H4 (cell line): Measurements from ENCODE around the gene TRIP13. TPM values are rescaled to one million over a fixed set of nuclear protein-coding genes. Genes with fewer than 3 reads are reported as not detected.
"Not testable (repeated sequence)": the region's sequence is repeated elsewhere in the genome, so short reads cannot be mapped to it uniquely, and the experiment has no call there.

Experiments
- DNase-seq: peaks from one replicate; pipeline ENCODE4 v3.0.0-alpha.2; 2015; ENCODE audit warnings: low spot score
- total RNA-seq: library from RNA; depleted of rRNA; stranded (reverse); fragments of >200 nt; shearing (Covaris generic); gene quantifications from 2 replicates; pipeline ENCODE4 v1.2.3, GENCODE V29; 2014

TRIP13 gene
- total RNA-seq, 1 experiment from 2014 or later, result 54.2 TPM

- DNase-seq, result not testable (repeated sequence)
Measured at GRCh38 chr5:918717-919116, 26.0 kb downstream of the TRIP13 start.

DNA sequence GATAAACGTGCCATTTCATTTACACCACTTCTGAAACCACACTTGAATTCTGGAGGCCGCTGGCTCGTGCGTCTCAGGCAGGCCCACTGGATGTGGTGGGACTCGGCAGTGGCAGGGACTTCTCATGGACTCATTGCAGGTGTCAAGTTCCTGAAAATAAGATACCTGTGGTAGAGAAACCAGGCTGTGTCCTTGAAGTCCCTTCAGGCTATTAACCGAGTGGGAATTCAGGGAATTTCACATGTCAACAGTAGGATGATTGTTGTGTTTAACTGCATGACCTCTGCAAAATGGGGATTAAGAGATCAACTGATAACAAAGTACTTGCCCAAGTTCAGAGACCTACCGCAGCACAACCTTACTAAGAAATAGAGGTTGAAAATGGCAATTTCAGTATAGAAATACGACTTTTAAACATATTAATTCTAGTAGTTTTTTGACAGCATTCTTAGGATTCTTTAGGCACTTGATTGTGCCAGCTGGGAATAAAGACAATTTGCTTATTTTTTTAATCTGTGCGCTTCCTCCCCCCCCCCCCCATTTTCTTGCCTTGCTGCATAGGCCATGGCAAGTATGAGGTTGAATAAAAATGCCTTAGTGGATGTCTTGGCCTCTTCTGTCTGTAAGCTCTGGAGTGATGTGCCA is 26.8 kb downstream of the TRIP13 start:
- DNase-seq, result no peak

DNA sequence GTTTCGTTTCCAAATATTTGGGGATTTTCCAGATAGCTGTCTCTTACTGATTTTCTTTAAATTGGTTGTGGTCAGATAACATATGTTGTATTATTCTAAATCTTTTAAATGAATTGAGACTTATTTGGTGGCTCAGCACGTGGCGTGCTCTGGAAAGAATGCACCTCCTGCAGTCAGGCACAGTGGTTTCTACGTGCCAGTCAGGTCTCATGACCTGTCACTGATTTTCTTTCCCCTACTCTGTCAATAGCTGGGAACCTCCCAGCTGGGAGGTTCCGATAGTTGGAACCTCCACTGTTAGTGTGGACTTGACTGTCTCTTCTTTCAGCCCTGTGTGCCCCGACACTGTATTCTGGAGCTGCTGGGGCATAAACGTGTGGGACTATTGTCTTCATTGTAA is 27.6 kb downstream of the TRIP13 start:
- no peak for DNase-seq

GRCh38 chr5:921456-922435 is 29.1 kb downstream of the TRIP13 start:
- no peak for DNase-seq

DNA sequence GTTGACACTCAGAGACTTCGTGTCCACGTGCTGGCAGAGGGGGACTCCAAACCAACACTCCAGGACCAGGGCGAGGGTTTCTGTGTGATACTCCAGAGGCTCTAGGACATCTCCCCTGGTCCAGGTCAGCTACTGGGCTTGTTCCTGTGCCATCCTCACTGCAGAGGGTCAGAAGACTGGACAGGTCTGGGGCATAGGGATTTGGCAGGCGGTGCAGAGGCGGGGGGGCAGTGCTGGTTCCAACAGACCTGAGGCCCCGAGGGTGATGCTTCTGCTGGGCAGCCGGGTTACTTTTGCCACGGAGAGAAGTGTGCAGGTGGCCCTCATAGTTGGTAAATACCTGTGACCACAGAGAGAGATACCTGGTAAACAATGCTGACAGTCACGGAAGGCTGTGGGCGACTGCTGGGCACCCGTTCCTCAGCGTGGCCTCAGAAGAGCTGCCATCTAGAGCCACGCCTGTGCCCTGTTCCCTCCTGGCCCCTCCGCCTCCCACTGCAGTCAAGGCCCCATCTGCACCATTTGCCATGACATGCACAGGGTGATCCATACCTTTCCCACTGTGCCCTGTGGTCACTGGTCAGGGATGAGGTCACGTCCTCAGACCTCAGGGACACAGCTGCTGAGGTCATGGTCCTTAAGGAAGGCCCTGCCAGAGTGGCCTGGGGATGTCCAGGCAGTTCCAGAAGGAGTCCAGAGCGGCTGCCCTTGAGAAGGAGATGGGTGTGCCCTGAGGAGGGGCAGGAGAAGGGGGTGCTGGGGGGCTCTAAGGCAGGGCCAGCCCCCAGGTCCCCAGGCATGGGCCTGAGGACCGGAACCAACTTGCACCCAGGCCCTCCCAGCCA is 30.0 kb downstream of the TRIP13 start:
- no peak for DNase-seq

DNA sequence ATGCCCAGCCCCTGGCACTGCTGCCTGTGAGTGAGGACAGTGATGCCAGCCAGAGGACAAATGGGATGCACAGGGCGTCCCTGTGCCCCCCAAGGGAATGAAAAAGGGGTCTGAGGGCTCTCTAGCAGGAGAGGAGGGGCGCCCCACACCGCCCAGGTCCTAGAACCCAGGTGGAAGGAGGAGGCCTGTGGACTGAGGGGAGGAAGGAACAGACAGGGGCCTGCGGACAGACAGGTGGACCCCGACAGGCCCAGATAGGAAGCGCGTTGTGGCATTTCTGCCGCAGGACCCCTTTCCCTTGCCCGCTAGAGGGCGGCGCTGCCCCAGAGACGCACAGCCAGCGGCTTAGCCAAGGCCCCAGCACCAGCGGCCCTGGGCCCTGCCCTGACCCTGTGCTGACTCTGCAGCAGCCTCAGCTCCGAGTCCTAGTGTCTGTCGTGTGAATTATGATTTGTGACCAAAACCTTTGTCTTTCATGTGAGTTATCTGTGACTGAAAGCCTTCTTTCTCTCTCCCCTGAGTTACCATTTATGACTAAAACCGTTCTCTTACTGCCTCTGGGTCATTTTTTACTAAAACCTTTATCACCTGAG is 30.7 kb downstream of the TRIP13 start:
- peak; percentile 79 for DNase-seq

GRCh38 chr5:926417-927171 is 33.9 kb downstream of the TRIP13 start:
- no peak for DNase-seq

GRCh38 chr5:927172-928015 is 34.7 kb downstream of the TRIP13 start:
- no peak for DNase-seq

GRCh38 chr5:929182-929581 is 36.5 kb downstream of the TRIP13 start:
- not testable (repeated sequence) for DNase-seq

DNA sequence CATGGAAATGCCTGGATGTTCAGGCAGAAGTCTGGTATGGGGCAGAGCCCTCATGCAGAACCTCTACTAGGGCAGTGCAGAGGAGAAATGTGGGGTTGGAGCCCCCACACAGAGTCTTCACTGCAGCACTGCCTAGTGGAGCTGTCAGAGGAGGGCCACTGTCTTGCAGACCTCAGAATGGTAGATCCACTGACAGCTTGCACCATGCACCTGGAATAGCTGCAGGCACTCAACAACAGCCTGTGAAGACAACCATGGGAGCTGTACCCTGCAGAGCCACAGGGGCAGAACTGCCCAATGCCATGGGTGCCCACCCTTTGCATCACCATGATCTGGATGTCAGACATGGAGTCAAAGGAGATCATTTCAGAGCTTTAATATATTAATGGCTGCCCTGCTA is 36.9 kb downstream of the TRIP13 start:
- no peak for DNase-seq

GRCh38 chr5:930866-931265 is 38.2 kb downstream of the TRIP13 start:
- DNase-seq, result no peak

- DNase-seq, result no peak
Measured at GRCh38 chr5:931570-932145, 39.0 kb downstream of the TRIP13 start.

- DNase-seq, result no peak
Measured at GRCh38 chr5:932151-932627, 39.5 kb downstream of the TRIP13 start.

- DNase-seq, result no peak
Measured at GRCh38 chr5:932628-933250, 40.1 kb downstream of the TRIP13 start.

DNA sequence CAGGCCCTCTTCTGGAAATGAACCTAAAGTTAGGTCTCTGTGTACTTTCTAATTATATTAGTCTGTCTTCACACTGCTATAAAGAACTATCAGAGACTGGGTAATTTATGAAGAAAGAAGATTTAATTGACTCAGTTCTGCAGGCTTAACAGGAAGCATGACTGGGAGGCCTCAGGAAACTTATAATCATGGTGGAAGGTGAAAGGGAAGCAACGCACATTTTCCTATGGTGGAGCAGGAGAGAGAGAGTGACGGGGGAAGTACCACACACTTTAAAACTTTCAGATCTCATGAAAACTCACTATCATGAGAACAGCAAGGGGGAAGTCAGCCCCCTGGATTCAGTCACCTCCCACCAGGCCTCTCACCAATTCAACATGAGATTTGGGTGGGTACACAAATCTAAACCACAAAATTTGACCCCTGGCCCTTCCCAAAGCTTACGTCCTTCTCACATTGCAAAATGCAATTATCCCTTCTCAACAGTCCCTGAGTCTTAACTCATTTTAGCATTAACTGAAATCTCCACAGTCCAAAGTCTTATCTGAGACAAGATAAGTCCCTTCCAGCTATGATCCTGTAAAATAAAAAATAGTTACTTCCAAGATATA is 40.7 kb downstream of the TRIP13 start:
- DNase-seq, result no peak

DNA sequence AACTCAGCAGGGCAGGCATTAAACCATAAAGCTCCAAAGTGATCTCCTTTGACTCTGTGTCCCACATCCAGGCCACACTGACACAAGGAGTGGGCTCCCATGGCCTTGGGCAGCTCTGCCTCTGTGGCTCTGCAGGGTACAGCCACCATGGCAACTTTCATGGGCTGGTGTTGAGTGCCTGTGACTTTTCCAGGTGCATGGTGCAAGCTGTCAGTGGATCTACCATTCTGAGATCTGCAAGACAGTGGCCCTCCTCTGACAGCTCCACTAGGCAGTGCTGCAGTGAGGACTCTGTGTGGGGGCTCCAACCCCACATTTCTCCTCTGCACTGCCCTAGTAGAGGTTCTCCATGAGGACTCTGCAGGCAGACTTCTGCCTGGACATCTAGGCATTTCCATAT is 41.3 kb downstream of the TRIP13 start:
- not testable (repeated sequence) for DNase-seq

DNA sequence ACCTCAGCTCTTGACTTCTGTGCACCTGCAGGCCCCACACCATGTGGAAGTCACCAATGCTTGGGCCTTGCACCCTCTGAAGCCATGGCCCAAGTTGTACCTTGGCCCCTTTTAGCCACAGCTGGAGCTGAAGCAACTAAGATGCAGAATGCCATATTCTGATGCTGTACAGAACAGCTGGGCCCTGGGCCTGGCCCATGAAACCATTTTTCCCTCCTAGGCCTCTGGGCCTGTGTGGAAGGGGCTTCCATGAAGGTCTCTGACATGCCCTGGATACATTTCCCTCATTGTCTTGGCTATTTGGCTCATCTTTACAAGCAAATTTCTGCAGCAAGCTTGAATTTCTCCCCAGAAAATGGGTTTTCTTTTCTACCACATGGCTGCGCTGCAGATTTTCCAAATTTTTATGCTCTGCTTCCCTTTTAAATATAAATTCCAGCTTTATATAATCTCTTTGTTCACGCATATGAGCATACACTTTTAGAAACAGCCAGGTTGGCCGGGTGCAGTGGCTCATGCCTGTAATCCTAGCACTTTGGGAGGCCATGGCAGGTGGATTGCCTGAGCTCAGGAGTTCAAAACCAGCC is 41.8 kb downstream of the TRIP13 start:
- DNase-seq, result not testable (repeated sequence)

DNA sequence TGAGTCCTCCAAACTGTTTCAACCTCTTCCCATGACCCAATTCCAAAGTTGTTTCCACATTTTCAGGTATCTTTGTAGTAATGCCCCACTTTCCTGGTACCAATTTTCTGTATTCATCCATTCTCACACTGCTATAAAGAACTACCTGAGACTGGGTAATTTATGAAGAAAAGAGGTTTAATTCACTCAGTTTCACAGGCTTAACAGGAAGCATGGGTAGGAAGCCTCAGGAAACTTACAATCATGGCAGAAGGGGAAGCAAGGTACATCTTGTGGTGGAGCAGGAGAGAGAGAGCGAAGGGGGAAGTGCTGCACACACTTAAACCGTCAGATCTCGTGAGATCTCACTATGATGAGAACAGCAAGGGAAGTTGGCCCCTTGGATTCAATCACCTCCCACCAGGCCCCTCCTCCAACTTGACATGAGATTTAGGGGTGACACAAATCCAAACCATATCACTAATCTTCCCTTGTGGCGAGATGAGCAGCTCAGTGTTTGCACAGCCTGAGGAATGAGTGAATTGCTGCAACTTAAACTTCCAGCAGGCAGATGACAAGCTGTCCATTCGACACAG is 42.9 kb downstream of the TRIP13 start:
- DNase-seq, result no peak
